Activated T-cell treated with anti-CD3 and anti-CD28 coated beads, Interleukin-2, amount 50 U/mL, for 72 hours (primary cell): ENCODE measurements around the gene CTBP1. TPM values are rescaled to one million over a fixed set of nuclear protein-coding genes. Genes with fewer than 3 reads are reported as not detected.

Experiments
- ATAC-seq, 2 donors: fragments of 150-1000 bp; cut with Tn5 transposase; replicated peaks in 1 of 2; 2 replicates each; pipeline ENCODE4 v1.10.0; 2021; ENCODE audit warnings: moderate library complexity in 2 of 2, mild to moderate bottlenecking in 1 of 2
- DNase-seq, 2 donors: peaks; one replicate each; pipeline ENCODE4 v3.0.0; 2021 to 2022; ENCODE audit warnings: mixed read lengths in 1 of 2
- H3K27ac Mint-ChIP-seq: one replicate; pipeline ENCODE4 v1.8.0; 2022; ENCODE audit warnings: mild to moderate bottlenecking, moderate library complexity, mixed read lengths
- H3K27me3 Mint-ChIP-seq: one replicate; pipeline ENCODE4 v1.8.0; 2022; ENCODE audit warnings: low read depth, mixed read lengths
- H3K36me3 Mint-ChIP-seq, 2 donors: one replicate each; pipeline ENCODE4 v1.8.0; 2022; ENCODE audit warnings: mixed read lengths in 2 of 2, mild to moderate bottlenecking in 1 of 2; ENCODE audit not compliant: insufficient read depth in 2 of 2
- H3K4me1 Mint-ChIP-seq: one replicate; pipeline ENCODE4 v1.8.0; 2022; ENCODE audit warnings: low read depth, mixed read lengths
- H3K4me3 Mint-ChIP-seq, 2 donors: one replicate each; pipeline ENCODE4 v1.8.0; 2022; ENCODE audit warnings: mild to moderate bottlenecking in 2 of 2, mixed read lengths in 2 of 2, moderate library complexity in 2 of 2
- H3K9me3 Mint-ChIP-seq, 2 donors: one replicate each; pipeline ENCODE4 v1.8.0; 2022; ENCODE audit warnings: mixed read lengths in 2 of 2
- total RNA-seq, 2 donors: library from RNA; stranded (reverse); gene quantifications; one replicate each; pipeline ENCODE4 v1.2.3, GENCODE V29; 2022

The CTBP1 gene
- total RNA-seq, 2 donors from 2014 or later, result 182 to 190 TPM

DNA sequence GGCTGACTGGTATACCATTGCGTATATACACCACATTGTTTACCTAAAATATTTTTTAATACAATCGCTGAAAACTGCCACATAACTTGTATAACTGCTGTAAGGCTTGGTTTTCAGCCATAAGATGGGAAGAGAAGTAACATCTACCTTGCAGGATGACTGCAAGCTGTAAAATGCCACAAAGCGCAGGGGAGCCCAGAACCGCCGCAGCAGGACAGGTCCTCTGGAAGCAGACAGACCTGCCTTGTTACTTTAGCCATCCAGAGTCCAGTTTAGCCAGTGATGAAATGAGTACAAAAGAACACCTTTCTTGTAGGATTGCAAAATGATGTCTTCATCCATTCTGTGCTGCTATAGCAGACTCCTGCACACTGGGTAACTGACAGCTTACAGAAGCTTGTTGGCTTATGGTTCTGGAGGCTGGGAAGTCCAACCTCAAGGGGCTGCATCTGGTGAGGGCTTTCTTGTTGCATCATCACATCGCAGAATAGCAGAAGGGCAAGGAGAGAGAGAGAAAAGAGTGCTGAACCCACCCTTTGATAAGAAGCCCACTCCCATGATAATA, 4.1 kb upstream of the CTBP1 start:
- H3K4me1 Mint-ChIP-seq, result peaks cover 68% of the 10 kb centered on the region
- H3K36me3 Mint-ChIP-seq, result peaks cover 21 to 41% of the 10 kb centered on the region in 2 donors
- no peak for ATAC-seq
- no peak for DNase-seq
- H3K9me3 Mint-ChIP-seq, result peaks cover 7 to 8% of the 10 kb centered on the region in 2 donors
- H3K4me3 Mint-ChIP-seq, result peak overlapping the region; percentile 38 to 66
- H3K27ac Mint-ChIP-seq, result peak overlapping the region; percentile 85
- no peaks in the 10 kb centered on the region for H3K27me3 Mint-ChIP-seq

DNA sequence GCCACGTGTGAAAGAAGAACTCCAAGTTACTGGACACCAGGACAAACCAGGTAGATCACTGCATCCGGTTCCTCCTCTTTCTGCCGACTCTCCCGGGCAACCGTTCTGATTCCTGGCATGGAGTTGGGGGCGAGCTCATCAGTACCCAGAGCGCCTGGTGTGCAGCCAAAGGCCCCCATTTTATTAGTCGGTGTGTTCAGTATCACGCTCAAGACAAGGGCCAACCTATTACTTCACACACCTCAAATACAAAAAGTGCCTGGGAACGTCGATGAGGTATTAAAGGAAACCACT, 2.8 kb upstream of the CTBP1 start:
- peaks cover 7 to 8% of the 10 kb centered on the region in 2 donors for H3K9me3 Mint-ChIP-seq
- H3K27me3 Mint-ChIP-seq, result no peaks in the 10 kb centered on the region
- peaks cover 73% of the 10 kb centered on the region for H3K4me1 Mint-ChIP-seq
- H3K36me3 Mint-ChIP-seq, result peaks cover 25 to 39% of the 10 kb centered on the region in 2 donors
- peak overlapping the region; percentile 95 to 96 for H3K4me3 Mint-ChIP-seq
- ATAC-seq (no peak), DNase-seq (no peak)
- peak overlapping the region; percentile 14 for H3K27ac Mint-ChIP-seq

DNA sequence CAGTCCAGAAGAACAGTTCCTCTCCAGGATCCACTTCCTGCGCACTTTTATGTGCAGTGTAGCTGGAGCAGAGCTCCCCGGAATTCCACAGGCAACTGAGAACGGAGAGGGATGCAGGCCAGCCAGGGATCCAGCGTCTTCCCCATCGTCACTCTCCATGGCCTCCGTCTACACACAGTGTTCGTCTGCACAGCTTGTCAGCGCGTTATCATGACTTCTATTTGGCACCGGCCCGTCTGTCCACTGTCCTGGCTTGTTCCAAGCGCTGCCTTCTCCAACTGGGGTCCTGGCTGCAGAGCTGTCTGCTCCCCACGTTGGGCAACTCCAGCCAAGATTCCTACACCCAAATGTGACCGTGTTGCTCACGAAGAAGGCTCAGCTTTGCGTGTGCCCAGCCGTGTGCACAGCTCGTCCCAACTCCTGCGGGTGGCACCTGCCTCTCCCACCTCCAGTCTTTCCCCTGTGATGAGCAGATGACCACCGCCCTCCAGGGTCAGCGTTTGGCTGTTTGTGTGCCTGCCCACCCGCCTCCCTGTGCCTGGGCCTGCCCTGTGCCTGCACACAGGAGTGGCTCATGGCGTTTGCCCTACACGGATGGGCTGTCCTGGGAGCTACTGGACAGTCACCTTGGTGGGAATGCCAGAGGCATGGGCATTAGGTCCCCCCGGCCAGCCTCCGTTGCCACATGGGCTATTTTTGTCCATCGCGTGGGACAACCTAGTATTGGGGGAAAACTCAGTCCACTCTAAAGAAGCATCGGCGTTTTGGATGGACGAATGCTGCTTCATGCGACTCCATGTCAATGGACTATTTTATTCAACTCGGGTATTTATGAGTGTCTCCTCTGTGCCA, 2.2 kb upstream of the CTBP1 start:
- H3K27me3 Mint-ChIP-seq, result no peaks in the 10 kb centered on the region
- H3K9me3 Mint-ChIP-seq, result peaks cover 5 to 6% of the 10 kb centered on the region in 2 donors
- peaks cover 75% of the 10 kb centered on the region for H3K4me1 Mint-ChIP-seq
- H3K27ac Mint-ChIP-seq, result peak overlapping the region; percentile 86
- peak overlapping the region; percentile 95 to 96 for H3K4me3 Mint-ChIP-seq
- ATAC-seq, result no peak
- H3K36me3 Mint-ChIP-seq, result peaks cover 24 to 37% of the 10 kb centered on the region in 2 donors
- no peak for DNase-seq

DNA sequence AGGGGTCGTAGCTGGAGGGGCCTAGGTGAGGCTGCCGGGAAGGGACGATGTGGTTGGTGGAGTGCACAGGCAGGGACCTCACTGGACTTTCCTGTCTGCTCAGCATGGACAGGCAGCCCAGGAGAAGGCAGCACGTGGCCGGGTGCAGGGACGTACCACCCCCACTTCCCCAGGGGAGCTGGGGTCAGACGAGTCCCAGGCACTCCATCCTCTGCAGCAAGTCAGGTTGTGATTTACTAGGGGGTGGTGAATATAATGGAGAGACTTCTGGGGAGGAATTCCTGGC, 1.5 kb upstream of the CTBP1 start:
- H3K9me3 Mint-ChIP-seq, result peaks cover 5 to 6% of the 10 kb centered on the region in 2 donors
- H3K4me1 Mint-ChIP-seq, result peaks cover 75% of the 10 kb centered on the region
- ATAC-seq (no peak), DNase-seq (no peak)
- peak overlapping the region; percentile 99 for H3K27ac Mint-ChIP-seq
- H3K27me3 Mint-ChIP-seq, result no peaks in the 10 kb centered on the region
- peaks cover 22 to 34% of the 10 kb centered on the region in 2 donors for H3K36me3 Mint-ChIP-seq
- H3K4me3 Mint-ChIP-seq, result peak overlapping the region; percentile 95 to 96

DNA sequence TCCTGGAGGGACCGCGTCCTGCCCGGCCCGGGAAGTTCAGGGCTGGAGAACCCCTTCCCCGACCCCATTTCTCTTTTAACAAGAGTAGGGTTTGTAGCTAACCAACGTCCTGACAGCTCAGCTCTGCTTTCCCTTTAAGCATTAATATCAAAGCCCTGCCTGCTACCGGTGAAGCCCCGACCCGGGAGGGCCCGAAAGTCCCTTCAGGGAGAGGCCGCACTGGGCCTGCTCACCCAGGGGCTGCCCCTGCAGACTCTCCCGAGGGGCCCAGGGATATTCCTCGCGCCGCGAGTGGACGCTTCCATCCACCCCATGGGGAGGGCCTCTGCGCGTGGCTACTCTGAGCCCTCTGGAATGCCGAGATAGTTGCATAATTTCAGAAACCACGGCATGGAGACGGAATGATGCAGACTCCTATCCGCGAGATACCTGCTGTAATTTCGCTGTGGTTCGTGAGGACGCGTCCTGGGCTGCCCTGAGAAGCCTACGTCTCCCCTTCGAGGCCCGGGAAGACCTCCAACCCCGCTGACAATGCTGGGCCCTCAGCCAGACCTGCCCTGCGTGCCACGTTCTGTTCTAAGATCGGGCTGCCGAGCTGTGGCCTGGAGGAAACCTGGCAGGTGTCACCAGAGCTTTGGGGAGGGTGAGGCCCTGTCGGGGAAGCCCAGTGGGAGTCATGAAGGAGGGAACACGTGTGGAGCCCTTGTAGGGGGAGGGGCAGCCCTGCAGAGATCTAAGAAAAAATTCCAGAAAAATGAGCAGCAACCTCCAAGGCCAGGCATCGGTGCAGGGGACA, 999 bp upstream of the CTBP1 start:
- H3K36me3 Mint-ChIP-seq, result peaks cover 22 to 34% of the 10 kb centered on the region in 2 donors
- H3K27ac Mint-ChIP-seq, result peak overlapping the region; percentile 99
- DNase-seq (peak; percentile 61 to 69), ATAC-seq (peak; percentile 10 to 20)
- H3K4me1 Mint-ChIP-seq, result peaks cover 75% of the 10 kb centered on the region
- H3K4me3 Mint-ChIP-seq, result peak overlapping the region; percentile 95 to 96
- H3K27me3 Mint-ChIP-seq, result no peaks in the 10 kb centered on the region
- peaks cover 5 to 6% of the 10 kb centered on the region in 2 donors for H3K9me3 Mint-ChIP-seq

DNA sequence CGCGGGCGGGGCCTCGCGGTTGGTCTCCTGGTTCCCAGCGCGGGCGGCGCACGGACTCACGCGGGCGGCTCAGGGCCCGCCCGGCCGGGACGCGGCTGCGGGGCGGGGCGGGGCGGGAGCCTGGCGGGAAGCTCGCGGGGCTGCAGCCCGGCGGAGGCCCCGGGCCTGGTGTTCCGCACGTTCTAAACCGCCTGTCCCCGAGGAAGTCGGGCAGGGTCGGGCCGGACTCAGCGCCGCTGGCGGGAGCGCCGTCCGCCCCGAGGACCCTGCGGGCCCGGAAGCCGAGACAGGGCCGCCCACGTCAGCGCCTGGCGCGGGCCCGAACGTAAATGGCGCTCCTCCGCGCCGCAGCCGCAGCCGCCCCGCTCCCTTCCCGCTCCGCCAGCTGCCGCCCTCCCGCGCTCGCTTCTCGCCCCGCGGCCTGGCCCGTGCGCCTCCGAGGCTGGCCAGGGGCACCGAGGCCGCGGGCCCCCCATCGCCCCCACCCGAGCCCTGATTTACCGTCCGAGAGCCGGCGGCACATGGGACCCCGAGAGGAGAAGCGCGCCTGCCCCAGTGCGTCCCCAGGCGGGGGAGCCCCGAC, 309 bp upstream of the CTBP1 start:
- DNase-seq (peak; percentile 88 to 90), ATAC-seq (peak; percentile 68 to 74)
- Mint-ChIP-seq H3K36me3 (peaks cover 16 to 27% of the 10 kb centered on the region in 2 donors), H3K9me3 (peaks cover 1 to 2% of the 10 kb centered on the region in 2 donors), H3K27me3 (no peaks in the 10 kb centered on the region), H3K4me1 (peaks cover 75% of the 10 kb centered on the region), H3K27ac (peak overlapping the region; percentile 99), H3K4me3 (peak overlapping the region; percentile 95 to 96)

DNA sequence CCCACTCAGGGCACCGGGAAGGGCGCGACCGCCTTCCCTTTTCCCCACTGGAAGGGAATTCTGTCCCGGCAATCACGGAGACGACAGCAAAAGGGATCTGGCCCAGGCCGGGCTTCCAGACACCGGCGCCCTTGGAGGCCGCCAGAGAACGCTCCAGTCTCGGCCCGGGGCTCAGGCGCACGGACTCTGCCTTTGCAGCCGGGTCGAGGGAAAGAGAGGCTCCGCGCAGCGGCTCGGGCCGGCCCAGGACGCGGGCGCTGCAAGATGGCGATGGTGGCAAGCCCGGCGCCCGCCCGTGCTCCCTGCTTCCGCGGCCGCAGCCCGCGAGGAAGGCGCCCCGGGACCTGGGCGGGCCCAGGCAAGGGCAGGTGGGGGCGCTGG, 1.1 kb downstream of the CTBP1 start:
- ATAC-seq, result peak in 1 of 2 donors; percentile 43
- DNase-seq, result peak in 1 of 2 donors; percentile 73
- H3K36me3 Mint-ChIP-seq, result peaks cover 10 to 19% of the 10 kb centered on the region in 2 donors

DNA sequence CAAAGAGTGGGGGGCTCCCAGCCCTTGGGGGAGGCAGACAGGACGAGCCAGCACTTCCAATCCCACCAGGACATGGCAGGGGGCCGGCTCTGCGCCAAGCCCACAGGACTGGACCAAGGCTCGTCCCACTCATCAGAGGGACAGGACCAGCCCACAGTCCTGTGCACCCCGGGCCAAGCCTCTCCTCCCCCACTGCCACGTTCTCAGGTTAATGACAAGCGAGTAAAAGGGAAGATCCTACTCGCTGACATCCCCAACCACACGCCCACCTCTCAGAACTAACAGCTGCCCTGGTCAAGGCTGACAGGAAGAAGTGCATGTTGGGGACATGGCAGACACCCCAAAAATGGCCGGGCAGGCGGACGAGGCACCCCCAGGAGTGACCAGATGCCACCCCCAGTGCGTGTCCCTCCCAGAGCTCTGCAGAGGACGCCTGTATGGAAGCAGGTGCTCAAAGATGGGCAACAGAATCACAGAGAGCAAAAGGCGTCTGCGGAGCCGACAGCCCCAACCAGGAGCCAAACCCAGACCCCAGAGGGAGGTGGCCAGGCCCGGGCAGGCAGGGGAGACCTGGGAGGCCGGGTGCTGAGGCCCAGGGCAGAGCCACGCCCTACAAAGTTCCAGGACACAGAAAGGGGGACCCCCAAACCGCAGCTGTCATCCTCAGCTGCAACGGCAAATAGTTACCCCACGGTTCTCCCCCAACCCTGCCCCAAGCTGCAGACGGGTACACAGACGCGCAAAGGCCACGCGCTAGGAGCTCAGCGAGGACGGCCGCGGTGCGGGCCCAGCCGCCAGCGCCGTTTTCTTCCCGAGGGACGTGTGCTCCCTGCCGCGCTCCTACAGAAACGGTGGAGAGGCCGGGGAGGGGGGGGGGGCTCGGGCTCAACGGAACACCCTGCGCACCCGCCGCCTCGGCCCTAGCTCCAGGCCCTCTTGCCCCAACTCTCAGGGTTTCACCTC, 1.7 kb downstream of the CTBP1 start:
- ATAC-seq (no peak), DNase-seq (peak; percentile 32)
- H3K4me1 Mint-ChIP-seq, result peaks cover 62% of the 10 kb centered on the region
- peak overlapping the region; percentile 96 for H3K27ac Mint-ChIP-seq
- peaks cover 7 to 13% of the 10 kb centered on the region in 2 donors for H3K36me3 Mint-ChIP-seq
- H3K9me3 Mint-ChIP-seq, result no peaks in the 10 kb centered on the region
- H3K27me3 Mint-ChIP-seq, result no peaks in the 10 kb centered on the region
- H3K4me3 Mint-ChIP-seq, result peak overlapping the region; percentile 92 to 98

More for the DNA sequence above, 1.1 kb downstream of the CTBP1 start:
- no peaks in the 10 kb centered on the region for H3K9me3 Mint-ChIP-seq
- peaks cover 68% of the 10 kb centered on the region for H3K4me1 Mint-ChIP-seq
- peak overlapping the region; percentile 33 for H3K27ac Mint-ChIP-seq
- peak overlapping the region; percentile 92 to 98 for H3K4me3 Mint-ChIP-seq
- no peaks in the 10 kb centered on the region for H3K27me3 Mint-ChIP-seq

DNA sequence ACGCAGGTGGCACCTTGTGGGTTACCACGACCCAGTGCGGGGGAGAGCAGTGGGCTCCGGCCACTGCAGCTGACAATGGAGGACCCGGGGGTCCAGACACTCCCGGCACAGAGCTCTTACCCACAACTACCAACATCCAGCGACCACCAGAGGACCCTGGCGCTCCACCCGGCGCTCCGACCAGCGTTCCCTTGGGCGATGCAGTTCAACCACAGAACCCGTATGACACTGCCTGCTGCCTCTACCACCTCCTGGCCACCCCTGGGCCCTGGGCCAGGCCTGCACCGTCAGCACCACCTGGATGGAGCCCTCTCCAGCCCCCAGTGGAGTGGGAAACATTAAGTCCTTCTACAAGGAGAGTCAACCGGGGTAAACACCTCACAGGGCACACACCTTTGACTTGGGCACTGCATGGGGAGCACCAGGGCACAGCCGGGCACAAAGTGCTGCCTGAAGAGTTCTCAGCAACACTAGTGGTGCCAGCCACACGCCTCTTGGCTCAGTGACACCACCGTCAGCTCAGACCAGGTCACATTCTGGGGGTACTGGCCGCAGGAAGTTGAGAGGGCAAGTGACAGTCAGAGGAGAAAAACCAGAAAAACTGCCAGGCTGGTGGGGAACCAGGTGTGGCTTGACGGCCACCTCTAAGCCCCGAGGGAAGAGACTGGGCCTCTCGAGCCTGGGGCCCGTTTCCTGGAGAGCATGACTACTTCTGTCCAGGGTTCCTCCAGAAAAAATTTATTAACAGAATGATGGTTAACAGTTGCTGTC, 2.6 kb downstream of the CTBP1 start:
- peak overlapping the region; percentile 92 to 98 for H3K4me3 Mint-ChIP-seq
- H3K4me1 Mint-ChIP-seq, result peaks cover 53% of the 10 kb centered on the region
- peak overlapping the region; percentile 96 for H3K27ac Mint-ChIP-seq

DNA sequence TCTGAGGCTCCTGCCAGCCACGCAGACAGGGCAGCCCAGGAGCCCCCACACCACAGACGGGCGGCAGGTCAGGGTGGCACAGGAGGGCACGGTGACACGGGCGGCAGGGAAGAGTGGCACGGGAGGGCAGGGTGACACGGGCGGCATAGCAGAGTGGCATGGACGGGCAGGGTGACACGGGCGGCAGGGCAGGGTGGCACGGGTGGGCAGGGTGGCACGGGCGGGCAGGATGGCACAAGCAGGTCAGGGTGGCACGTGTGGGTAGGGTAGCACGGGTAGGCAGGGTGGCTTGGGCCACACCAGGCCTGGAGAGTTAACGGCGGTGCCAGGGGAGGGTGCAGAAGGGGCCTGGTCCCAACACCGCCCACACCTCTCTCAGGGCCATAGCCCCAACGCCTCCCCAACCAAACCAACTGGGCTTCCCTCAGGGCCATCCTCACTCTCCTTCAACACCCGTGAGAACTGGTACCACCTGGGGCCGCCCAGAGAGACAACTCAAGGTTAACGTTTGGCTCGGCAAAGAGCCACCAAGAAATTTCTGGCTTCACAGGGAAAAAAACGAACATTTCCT, 3.4 kb downstream of the CTBP1 start:
- Mint-ChIP-seq H3K9me3 (no peaks in the 10 kb centered on the region), H3K4me1 (peaks cover 45% of the 10 kb centered on the region), H3K4me3 (peak overlapping the region; percentile 92 to 98), H3K27ac (peak overlapping the region; percentile 81), H3K27me3 (no peaks in the 10 kb centered on the region), H3K36me3 (peaks cover 4 to 7% of the 10 kb centered on the region in 2 donors)
- ATAC-seq (no peak), DNase-seq (no peak)

More for the DNA sequence above, 2.6 kb downstream of the CTBP1 start:
- no peak for ATAC-seq
- Mint-ChIP-seq H3K36me3 (peaks cover 7 to 8% of the 10 kb centered on the region in 2 donors), H3K9me3 (no peaks in the 10 kb centered on the region), H3K27me3 (no peaks in the 10 kb centered on the region)
- DNase-seq, result peak in 1 of 2 donors; percentile 29

DNA sequence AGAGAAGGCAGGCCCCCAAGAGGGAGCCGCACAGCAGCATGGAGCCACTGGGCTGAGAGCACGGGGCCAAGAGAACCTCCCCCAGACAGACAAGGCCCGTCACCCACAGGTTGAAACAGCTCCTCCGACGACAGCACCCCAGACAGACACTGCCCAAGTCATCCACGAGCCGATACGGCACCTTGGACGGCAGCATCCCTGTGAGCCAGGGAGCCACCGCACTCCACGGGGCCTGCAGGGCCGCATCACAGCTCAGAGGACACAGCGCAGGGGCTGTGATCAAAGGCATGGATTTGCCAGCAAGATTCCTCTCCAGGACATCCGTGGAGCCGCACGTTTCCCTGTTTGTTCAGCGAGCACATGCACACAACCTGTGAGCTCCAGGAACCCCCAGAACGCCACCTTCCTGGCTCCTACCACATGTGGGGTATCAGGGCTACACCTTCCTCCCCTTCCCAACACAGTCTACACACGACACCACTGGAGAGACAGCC, 3.9 kb downstream of the CTBP1 start:
- peak overlapping the region; percentile 81 for H3K27ac Mint-ChIP-seq
- H3K4me1 Mint-ChIP-seq, result peaks cover 40% of the 10 kb centered on the region
- no peak for ATAC-seq
- peak overlapping the region in 1 of 2 donors; percentile 57 for H3K4me3 Mint-ChIP-seq
- no peaks in the 10 kb centered on the region for H3K27me3 Mint-ChIP-seq
- H3K9me3 Mint-ChIP-seq, result no peaks in the 10 kb centered on the region
- H3K36me3 Mint-ChIP-seq, result peaks cover 0 to 7% of the 10 kb centered on the region in 2 donors
- DNase-seq, result no peak
